Activated CD8-positive, alpha-beta memory T cell treated with anti-CD3 and anti-CD28 coated beads for 1 hour (primary cell): ENCODE measurements around the gene ANKRD18A.

Experiments used
- DNase-seq, 2 donors: peaks; one replicate each; pipeline ENCODE4 v3.0.0-alpha.2; 2020; ENCODE audit warnings: low read depth in 1 of 2; ENCODE audit errors: extremely low read depth in 1 of 2

Gene ANKRD18A

GRCh38 chr9:38620483-38621433 is at the start of gene ANKRD18A:
TSS of gene ANKRD18A (minus strand) at chr9:38620596. CDS start at chr9:38620285, 311 bp downstream.
- peak in 1 of 2 donors; percentile 38 for DNase-seq

- DNase-seq = no peak
These were observed 48.5 kb upstream of the ANKRD18A start for GRCh38 chr9:38668791-38669466.

- DNase-seq = no peak
These were observed 42.6 kb upstream of the ANKRD18A start for GRCh38 chr9:38662763-38663593.

DNA sequence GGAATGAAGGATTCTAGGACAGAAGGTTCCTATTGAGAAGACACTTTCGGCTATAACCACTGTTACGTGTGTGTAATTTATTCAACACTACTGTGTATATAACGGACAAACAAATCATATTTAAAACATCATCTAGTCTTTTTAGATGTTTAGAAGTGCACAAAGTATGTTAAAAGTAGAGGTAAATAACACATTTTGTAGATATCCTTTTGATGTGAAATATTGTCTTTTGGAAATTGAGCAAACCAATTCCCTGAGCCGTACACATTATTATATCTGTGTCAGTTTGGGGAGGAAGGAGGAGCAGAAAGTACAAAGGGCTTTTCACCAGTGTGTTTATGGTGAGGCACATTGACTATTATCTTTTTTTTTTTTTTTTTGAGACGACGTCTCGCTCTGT is 39.1 kb upstream of the ANKRD18A start:
- DNase-seq = no peak

- no peak for DNase-seq
These were observed 36.5 kb upstream of the ANKRD18A start for GRCh38 chr9:38656896-38657295.

DNA sequence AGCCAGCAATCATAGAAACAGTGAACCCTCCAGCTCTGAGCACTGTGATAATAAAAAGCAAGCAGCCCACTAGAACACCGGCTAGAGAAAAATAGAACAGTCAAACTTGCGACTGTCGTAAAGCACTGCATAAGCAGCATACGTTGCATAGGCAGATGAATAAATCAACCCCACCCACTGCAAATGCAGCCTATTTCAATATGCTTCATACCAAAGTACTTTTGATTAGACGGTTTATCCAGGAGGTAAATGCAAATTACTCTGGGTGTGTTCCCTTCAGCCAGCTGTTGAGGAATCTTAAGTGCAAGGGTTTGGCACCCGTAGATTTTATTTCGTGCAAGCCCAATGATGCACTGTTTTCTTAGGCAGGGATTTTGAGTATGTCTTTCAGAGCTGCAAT is 32.1 kb upstream of the ANKRD18A start:
- no peak for DNase-seq

GRCh38 chr9:38652044-38652443 is 31.6 kb upstream of the ANKRD18A start:
- no peak for DNase-seq

GRCh38 chr9:38651400-38652042 is 31.1 kb upstream of the ANKRD18A start:
- DNase-seq = no peak

GRCh38 chr9:38650564-38650963 is 30.2 kb upstream of the ANKRD18A start:
- DNase-seq = no peak

DNA sequence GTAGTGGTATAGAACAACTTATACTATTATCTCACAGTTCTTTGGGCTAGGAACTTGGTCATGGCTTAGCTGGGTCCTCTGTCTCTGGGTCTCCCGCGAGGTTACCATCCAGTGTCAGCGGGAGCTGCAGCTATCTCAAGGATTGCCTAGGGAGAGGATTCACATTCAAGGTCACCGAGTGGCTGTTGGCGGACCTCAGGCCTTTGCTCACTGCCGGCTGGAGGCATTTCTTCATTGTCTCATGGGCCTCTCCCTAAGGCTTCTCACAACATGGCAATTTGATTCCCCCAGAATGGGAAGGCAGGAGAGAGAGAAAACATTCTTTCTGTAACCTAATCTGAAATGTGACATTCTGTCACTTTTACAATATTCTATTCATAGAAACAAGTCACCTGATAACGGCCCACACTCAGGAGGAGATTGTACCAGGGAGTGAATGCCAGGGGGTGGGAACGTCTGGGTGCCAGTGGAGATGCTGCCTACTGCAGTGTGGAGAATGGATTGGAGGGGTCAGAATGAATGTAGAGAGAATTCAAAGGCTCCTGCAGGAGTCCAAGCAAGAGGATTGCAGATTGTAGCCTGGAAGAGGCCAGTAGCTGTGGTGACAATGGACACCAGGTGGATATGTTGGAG is 29.5 kb upstream of the ANKRD18A start:
- no peak for DNase-seq

DNA sequence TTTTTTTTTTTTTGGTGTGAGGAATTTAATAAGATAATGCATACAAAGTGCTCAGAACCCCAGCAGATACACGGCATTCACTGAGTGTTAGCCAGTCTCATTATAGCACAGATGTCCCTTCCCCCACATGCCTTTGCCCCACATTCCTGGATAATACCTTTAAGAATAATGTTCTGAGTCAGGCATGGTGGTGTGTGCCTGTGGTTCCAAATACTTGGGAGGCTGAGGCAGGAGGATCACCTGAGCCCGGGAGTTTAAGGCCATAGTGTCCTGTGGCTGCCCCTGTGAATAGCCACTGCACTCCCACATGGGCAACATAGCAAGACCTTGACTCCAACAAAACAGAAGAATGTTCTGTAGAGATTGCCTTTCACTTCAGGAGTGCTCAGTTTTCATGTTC is 24.2 kb upstream of the ANKRD18A start:
- DNase-seq = no peak

- DNase-seq = no peak
These were observed 23.4 kb upstream of the ANKRD18A start for GRCh38 chr9:38643815-38644173.

- DNase-seq = no peak
These were observed 22.8 kb upstream of the ANKRD18A start for GRCh38 chr9:38642951-38643814.

DNA sequence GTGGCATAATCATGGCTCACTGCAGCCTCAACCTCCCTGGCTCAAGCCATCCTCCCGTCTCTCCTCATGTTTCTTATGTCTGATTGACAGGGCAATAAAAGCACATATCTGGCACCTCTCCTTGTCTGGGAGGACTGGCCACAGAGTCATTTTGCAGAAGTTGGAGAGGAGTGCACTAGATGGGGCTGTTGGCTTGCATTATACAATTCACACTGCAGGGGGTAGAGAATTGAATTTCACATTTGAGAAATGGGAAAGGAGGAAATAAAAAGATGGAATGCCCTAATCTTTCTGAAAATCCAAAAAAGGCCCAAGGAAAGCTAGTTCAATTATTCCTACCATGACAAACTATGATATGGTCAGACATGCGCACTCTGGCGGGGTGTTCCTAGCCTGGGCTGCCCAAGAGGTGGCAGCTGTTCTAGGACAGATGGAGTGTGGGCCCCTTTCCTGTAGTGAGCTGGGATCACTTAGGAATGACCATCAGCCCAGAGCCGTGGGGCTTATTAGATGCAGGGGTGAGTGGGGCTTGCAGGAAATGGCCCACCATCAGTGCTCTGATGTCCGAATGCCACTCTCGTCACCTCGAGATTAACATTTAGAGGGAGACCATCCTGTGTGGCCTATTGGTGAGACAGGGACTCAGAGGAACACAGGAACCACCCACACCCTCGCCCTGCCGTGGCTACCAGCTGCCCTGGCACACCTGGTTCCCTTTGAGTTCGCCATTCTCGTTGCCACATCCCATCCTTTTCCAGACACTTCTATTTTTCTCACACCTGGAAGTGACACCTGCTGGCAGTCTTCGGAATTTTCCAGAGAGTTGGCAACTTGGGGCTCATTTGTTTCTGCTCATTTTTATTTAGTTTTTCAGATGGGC is 21.8 kb upstream of the ANKRD18A start:
- DNase-seq = no peak

DNA sequence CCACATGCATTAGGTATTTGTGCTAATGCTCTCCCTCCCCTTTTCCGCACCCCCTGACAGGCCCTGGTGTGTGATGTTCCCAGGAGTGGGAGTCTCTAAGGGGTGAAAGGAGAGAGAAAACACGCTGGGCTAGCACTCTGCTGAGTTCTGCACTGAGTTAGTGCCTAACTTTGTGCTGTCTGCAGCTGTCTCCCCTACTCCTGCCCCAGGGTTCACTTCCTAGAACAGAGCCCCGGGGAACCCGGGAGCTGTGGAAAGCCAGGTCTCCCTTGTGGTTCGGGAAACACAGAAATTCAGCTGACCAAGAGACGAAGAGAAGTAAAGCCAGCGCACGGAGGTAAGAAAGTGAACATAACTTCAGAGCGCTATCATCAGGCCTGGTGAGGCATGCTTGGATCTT is 20.7 kb upstream of the ANKRD18A start:
- DNase-seq = no peak

GRCh38 chr9:38639577-38639940 is 19.2 kb upstream of the ANKRD18A start:
- DNase-seq = no peak

DNA sequence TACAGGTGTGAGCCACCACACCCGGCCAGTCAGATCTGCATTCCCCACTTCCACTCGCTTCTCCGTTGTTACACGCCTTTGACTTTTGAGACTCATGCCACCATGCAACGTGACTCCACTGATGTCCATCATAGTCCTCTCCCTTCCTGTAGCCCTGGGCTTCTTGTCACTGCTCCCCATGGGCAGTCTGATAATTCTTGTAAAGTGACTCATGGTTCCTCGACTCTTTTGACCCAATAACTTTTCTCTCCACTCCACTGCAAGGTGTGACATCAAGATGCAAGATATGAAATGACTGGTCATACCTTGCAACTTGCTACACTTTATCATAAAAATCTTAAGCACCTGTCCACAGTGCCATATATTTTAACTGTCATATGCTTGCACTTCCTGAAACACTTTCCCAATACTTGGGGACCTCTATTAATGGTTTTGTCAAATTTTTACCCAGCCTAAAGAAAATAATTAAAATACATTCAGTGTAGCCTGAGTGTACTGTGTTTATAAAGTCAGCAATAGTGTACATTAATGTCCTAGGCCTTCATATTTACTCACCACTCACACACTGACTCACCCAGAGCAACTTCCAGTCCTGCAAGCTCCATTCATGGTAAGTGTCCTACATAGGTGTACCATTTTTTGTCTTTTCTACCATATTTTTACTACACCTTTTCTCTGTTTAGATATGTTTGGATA is 18.6 kb upstream of the ANKRD18A start:
- DNase-seq = no peak

DNA sequence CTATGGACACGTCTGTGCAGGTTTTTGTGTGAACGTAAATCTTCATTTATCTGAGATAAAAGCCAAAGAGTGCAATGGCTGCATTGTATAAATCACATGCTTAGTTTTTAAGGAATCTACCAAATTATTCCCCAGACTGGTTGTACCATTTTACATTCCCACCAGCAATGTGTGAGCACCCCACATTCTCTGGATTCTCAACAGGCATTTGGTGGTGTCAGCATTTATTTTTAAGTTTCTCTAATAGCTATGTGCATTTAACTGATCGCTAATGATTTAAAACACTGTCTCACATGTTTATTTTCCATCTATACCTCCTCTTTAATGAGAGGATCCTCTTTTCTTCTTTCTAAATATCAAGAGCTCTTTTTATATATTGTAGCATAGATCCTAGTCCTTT is 13.9 kb upstream of the ANKRD18A start:
- no peak for DNase-seq
